HG03066 (cell line): ENCODE measurements around the gene CIDEA.

ENCODE experiments used
- ATAC-seq: cut with Tn5 transposase; IDR thresholded peaks from one replicate; pipeline ENCODE4 v1.9.1; 2021; ENCODE audit warnings: low read depth; ENCODE audit not compliant: unreplicated experiment

Gene CIDEA

DNA sequence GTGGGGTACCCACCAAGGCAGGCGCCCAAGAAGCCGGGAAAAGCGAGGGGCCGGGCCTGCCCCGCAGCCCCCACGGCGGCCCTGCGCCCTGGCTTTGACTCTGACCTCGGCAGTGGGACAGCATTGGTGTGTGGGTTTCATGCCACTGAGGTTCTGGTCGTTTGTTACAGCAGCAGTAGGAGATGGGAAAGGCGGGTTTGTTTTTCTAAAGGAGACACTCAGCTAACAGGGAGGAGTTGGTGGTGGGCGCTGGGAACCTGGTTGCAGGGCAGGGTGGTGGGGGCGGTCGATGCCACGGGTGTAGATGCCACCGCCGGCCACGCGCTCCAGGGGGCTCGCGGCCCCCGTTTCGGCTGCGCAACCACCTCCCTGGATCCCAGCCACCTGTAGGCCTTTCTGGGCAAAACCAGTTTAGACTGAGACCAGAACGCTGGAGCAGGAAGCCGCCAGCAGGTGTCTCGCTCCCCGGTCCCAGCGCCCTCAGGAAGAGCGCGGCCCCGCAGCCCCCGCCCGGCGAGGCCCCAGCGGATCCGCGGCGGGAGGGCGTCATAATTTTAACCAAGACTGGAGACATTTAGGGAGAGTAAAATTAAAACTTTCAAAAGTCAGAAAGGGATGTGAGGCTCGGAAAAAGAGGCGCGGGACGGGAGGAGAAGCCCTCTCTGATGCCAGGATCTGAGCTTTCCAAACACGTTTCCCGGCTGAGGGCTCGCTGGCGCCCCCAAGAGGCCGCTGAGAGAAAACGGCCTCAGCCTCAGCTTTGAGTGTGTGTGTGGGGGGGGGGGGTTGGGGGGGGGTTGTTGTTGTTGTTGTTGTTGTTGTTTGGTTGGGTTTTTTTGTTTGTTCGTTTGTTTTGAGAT, 17.4 kb downstream of the CIDEA start:
- peak; percentile 80 for ATAC-seq

DNA sequence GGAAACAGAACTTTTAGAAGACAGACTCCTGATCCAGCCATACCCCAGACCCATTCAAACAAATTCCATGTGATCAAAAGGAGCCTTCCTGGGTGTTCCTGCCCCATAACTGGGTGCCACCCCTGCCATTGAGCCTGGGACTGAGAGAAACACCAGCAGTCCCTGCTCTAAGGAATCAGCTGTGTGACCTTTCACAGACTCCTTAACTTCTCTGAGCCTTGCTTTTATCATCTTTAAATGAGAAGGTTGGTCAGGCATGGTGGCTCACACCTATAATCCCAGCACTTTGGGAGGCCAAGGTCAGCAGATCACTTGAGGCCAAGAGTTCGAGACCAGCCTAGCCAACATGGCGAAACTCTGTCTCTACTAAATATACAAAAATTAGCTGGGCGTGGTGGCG, 20.6 kb downstream of the CIDEA start:
- ATAC-seq = no peak

DNA sequence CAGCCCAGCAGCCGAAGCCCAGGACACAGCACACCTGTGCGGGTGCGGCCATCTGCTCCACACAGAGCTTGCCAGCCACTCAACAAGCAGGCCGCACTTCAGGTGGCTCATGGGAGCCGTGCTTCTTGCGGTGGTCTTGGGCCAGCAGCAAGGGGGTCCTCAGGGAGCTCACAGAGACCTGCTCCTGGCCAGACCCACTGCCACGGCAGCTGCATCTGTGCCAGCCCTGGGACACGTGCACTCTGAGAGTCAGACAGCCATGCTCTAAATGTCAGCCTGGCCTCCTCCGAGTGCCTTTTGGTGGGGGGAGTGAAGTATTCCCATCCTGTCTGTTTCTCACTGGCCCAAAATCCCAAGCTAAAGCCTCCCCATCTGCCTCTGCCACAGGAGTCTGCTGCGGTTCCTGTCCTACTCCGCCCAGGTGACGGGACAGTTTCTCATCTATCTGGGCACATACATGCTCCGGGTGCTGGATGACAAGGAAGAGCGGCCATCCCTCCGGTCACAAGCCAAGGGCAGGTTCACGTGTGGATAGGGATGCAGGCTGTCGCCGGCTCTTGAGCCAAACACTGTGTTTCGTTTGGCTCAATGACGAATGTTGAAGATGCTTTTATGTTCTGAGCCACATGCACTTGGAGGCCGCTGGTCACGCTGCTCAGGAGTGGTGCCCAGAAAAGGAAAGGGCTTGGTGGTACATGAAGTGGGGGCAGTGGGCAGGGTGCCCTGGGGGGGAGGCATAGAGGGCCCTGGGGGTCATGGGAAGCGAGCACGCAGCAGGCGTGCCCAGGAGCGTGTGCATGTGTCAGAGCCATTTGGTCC, 22.8 kb downstream of the CIDEA start:
- ATAC-seq = no peak

DNA sequence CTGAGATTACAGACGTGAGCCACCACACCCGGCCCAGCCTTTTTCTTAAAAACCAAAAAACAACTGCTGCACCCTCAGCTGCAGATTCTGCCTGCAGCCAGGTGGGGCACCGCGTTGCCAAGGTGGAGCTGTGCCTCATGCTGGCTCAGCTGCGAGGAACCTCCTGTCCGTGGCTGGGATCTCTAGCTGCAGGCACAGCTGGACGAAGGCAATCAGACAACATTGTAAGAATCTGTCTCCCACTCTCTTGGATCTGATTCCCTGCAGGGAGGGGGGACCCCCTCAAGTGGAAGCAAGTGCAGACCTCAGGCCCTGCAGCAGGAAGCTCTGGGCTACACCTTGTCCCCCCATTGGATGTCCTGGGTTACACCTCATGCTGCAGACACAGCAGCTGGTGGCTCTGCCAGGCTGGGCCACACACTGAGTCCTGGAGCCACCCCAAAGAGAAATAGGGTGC, 24.1 kb downstream of the CIDEA start:
- no peak for ATAC-seq

DNA sequence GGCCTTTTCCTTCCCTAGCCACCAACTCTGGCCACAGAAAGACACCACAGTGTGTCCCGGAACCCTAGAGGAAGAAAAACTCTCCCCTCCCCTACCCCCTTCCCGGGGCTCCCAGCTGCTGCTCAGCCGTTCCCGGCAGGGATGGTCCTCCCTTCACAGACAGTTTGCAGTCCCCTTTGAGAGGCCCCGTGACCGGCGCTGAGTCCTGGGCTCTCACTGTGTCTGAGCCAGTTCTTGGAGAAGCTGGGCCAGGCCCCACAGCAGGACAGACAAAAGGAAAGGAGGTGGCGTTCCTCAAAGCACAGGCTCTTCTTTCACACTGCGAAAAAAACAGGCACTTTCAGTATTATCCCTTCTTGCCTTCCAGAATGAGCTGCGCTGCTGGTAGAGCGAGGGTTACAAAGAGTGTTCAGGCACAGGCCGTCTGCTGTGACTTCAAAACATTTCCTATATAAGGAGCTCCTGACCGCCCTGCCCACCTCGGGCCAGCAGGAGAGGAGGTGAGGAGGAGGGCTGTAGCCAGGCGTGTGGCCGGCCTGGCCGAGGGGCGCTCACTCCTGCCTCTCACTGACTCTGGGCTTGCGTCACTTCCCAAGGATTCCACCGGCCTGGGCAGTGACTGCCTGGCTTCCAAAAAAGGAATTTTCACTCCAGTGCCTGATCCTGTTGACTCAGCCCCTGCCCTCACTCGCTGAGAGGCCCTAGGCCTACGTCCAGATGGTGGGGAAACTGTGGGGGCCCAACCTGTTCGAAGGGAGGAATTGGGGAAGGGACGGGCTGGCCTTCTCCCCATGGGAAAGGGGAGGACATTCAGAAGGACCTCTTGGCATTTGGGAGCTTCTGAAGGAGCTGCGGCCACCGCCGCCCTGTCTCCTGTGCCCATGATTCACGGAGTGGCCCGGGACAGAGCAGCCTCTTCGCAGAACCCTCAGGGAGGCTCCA, 24.9 kb downstream of the CIDEA start:
- no peak for ATAC-seq

DNA sequence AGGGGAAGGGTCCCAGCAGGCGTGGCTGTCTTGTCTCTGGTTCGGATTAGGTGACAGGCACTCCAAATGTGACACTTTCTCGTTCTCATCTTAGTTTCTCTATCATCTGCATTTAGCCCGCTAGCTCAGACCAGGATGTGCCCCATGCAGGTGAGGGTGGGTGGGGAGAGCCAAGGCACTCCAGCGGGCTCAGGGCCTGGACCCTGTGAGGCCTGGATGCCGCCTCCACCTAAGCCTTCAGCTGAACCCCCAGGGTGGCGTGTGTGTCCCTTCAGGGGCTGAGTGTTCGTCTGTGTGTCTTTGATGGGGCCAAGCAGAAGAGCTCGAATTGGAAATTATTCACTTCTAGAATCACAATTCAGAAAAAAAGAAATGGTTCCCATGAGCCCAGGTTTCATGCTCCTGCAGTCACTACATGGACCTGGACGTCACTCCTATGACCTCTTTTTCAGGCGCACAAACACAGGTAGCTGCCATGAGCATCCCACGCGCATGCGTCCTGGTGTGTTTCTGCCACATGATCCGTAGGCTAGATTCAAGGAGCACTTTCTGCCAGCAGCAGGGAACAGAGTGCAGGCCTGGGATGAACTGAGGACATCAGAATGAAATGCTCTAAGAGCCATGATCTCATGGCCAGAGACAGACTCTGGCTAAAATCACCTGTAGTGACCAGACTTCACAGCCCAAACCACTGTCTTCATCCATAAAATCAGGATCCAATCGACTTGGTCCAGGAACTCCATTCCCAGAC, 25.8 kb downstream of the CIDEA start:
- ATAC-seq = no peak

DNA sequence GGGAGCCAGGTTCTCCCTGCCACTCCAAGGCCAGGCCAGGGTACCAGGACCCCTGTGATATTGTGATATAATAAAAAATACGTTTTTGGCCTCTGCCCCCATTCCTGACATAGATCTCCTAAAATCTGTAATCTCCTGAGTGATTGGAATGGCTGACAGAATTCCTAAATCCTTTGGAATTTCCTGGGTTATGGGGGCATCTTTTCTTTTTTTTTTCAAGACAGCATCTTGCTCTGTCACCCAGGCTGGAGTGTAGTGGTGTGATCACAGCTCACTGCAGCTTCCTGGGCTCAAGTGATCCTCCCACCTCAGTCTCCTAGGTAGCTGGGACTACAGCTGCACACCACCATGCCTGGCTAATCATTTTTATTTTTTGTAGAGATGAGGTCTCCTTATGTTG, 27.7 kb downstream of the CIDEA start:
- ATAC-seq = no peak

DNA sequence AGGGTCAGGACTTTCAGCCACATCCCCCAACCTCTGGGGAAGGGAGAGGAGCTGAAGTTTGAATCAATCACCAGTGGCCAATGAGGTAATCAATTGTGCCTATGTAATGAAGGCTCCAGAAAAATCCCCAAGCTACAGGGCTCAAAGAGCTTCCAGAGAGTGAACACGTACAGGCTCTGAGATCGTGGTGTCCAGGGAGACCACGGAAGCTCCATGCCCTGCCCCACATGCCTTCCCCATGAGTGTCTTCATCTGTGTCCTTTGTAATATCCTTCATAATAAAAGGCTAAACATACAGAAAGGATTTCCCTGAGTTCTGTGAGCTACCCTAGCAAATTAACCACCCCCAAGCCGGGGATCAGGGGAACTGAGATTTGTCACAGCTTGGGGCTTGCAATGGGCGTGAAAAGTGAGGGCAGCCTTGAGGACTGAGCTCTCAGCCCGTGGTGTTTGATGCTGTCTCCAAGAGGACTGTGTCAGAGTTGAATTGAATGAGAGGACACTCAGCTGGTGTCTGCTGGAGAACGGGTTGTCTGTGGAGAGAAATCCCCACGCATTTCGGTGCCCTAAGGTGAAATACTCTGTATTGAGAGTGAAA, 28.4 kb downstream of the CIDEA start:
- no peak for ATAC-seq

DNA sequence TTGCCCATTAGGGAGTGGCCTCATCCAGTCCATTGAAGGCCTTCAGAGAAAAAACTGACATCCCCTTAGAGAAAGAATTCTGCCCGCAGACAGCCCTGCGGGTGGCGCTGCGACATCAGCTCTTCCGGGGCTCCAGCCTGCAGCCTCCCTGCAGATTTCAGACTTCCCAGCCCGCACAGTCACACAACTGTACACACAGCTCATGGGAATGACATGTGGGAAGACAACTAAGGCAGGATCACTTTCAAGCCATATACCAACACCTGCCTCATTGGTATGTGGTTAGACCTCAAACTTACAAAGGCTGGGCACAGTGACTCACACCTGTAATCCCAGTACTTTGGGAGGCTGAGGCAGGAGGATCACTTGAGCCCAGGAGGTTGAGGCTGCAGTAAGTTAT, 29.1 kb downstream of the CIDEA start:
- no peak for ATAC-seq

DNA sequence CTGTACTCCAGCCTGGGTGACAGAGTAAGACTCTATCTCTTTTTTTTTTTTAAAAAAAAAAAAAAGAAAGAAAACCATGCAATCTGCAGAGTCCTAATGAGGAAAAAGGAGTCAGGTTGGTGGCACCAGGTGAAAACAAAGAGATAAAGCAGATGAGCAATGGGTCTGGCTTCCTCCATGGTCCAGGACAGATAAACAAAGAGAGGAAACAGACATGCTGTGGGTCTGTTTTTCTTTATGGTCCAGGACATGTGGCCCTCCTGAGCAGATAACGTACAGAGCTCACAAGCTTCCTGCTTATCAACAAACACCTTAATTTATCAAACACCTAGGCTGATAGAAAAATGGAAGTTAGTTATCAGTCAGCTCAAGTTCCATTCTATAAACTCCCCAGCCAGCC, 29.5 kb downstream of the CIDEA start:
- no peak for ATAC-seq

DNA sequence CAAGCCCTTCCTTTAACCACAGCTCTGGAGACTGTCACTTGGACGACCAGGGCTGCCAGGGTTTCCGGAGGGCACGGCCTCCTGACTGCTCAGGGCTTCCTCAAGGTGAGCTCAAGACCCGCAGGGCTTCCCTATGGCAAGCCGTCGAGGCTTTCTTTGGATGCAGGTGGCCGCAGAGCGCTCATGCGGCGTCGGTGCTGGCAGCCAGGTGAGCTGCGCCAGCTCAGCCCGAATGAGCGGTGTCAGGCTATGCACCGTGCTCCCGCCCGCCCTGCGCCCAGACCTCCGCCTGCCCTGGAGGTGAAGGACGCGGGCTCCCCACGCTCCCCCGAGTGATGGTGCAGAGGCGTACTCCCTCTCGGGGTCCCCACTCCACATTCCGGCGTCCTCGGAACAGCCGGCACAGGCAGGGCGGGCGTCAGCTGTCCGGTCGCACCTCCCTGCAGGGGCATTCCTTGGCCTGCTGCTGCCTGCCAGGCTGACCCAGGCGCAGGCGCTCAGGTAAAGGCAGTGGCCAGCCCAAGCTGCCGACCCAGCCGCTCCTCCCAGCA, 33.0 kb downstream of the CIDEA start:
- ATAC-seq = no peak

DNA sequence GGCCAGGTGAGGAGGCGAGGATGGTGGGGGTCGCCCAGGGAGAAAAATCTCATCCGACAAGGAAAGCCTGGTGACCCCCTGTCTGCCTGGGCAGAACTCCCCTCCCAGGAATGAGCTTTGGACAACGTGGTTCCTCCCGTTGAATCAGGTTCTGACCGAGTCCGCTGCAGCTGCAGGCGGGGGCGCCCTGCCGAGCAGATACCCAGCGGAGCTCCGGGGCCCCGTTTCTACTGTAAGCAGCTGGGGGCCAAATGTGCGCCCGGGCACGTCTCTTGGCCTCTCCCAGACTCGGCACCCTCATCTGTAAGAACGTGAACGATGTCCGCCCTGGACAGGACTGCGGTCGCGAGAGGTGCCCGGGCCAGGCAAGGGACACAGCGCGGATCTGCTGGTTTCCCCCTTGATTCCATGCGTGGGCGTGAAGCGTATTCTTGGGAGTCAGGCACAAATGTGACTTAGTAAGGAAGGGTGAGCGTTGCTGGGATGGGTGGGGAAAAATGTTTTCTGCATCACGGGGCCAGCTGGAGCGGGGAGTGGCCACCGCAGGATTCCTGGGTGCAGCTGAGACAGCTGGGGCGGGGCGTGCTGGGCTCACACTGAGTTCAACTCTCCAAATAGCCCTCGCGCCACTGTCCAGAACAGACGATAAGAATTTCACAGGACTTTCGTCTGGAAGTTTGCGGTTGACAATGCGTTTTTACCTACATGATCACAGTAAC, 33.7 kb downstream of the CIDEA start:
- no peak for ATAC-seq

DNA sequence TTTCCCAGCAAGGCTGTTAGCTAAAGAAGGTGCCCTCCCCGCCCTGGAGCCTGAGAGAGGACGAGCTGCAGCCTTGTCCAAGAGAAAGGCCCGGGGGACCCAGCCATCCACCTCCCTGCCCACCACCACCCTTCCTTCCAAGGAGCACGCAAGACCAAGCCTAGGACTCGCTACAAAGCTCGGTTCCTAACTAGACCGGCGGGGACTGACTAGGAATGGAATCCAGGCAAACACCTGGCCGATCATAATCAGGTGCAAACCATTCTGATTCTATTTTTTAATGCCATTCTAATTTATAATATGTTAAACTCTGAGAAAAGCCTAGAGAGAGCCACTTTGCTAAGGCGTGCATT, 34.2 kb downstream of the CIDEA start:
- no peak for ATAC-seq

DNA sequence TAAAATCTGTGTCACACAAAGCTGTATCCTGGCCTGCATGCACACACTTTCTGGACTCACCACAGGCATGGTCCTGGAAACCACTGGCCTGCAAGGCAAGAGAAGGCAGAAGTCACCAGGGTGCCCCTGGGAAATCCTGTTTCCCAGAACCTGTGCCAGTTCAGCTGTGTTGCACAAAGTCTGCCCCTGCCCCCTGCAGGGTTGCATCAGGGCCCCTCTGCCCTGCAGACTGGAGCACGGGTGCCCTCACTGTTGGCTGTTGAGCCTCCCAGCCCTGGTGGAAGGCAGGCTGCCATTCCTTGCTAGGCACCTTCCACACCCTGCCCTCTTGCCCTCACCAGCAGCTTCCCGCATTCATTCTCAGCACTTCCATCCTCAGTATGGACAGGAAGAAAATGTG, 35.9 kb downstream of the CIDEA start:
- no peak for ATAC-seq

DNA sequence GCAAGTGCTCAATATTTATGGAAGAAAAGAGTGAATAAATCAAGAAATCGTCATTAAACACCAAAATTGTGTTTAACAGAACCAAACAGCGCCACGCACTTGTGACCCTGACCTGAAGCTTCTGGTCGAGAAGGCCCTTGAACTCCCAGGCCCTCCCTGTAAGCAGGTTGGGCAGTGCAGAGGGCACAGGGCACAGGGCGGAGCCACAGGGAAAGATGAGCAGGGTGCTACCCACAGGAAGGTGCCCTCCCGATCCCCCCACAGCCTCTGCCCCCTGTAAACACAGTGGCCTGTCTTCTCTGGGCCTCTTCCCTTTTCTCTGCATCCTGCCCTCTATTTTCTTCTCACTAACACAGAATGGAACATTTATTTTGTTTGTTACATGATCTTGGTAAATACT, 37.0 kb downstream of the CIDEA start:
- ATAC-seq = no peak

DNA sequence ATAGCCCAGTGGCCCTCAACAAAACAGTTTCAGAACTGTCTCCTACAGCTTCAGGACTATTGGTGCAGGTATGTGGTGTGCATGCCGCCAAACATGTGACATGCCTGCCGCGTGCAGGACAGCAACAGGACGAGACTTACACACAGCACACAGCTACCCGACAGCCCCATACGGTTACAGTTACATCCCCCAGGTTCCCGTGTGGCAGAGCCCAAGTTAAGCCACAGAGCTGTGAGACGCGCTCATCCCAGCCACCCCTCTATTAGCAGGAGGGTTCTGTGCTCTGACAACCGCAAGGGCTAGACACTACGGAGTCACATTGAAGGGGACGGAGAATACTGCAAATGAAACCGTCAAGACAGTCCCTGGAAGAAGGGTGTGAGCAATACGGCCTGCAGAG, 37.5 kb downstream of the CIDEA start:
- no peak for ATAC-seq

DNA sequence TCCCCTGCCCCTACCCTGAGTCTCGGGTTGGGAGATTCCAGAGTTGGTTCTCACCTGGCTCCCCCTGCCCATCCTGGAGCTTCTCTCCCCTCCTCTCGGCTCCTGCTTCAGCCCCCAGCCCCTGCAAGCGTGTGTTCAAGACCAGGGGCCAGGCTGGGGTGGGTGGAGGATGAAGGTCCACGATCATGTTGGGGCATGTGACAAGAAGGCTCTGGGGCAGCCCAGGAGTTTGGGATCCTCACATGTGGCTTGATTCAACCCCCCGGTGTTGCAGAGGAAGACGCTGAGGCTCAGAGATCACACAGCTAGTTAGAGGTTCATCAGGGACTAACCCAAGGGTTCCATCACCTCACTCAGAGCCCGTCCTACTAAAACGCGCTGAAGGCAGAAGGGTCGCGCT, 39.7 kb downstream of the CIDEA start:
- no peak for ATAC-seq

DNA sequence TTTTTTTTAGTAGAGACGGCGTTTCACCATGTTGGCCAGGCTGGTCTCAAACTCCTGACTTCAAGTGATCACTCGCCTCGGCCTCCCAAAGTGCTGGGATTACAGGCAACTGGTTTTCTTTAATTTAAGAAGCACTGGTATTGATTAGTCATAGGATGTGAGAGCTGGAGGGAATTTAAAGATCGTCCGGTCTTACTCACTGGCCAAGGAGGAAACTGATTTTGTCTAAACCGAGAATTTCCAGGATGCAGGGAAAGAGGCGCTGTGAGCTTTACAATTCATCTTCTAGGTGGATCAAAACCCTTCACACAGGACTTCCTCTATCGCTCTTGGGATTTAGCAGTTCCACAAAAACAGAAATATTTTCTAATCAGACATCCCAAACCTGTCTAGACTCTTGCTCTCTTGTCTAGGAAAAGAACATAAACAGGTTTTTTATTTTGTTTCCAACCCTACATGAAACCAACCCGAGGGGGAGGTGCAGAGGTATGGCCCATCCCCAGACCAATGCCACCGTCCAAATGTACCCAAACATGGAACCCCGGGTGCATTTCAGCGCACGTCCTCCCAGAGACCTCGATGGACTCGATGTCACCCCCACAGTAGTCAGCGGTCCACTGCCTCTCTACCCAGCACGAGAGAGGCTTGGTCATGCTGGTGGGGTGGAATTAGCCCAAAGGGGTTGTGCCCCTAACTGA, 41.4 kb downstream of the CIDEA start:
- no peak for ATAC-seq
